GM19452 (cell line): ENCODE results near the gene SCN2A.
A peak's percentile ranks its signal among the peaks of the same experiment; 100 is the strongest.

Experiments
- ATAC-seq: cut with Tn5 transposase; IDR thresholded peaks from one replicate; pipeline ENCODE4 v1.9.1; 2021; ENCODE audit not compliant: unreplicated experiment

The SCN2A gene

GRCh38 chr2:165239230-165239629 is at the start of gene SCN2A:
Gene SCN2A (plus strand): TSS chr2:165239414. CDS start chr2:165295824, 56,410 bp downstream.
- no peak for ATAC-seq

- no peak for ATAC-seq
Measured at GRCh38 chr2:165191096-165191728, 48.0 kb upstream of the SCN2A start.

GRCh38 chr2:165192729-165193128 is 46.5 kb upstream of the SCN2A start:
- ATAC-seq: peak; percentile 29

- peak; percentile 90 for ATAC-seq
Measured at GRCh38 chr2:165193178-165193777, 45.9 kb upstream of the SCN2A start.

DNA sequence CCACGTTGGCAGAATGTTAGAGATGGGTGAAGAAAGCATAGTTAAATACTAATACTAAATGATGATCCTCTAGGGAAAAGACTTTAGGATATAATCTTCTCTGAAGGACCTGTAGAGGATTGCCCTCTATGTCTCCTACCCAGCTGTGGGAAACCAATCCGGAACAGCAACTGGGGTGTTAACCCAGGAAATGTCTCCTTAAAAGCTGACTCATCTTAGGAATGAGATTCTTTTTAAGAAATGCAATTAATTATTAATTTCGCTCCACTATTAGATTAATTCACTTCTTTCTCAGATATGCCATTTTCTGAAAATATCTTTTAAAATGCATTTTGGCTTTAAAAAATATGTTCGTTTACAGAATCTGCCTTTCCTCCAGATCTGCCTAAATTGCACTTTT is 42.8 kb upstream of the SCN2A start:
- ATAC-seq: no peak

- ATAC-seq: no peak
Measured at GRCh38 chr2:165197346-165197745, 41.9 kb upstream of the SCN2A start.

GRCh38 chr2:165198181-165198580 is 41.0 kb upstream of the SCN2A start:
- no peak for ATAC-seq

DNA sequence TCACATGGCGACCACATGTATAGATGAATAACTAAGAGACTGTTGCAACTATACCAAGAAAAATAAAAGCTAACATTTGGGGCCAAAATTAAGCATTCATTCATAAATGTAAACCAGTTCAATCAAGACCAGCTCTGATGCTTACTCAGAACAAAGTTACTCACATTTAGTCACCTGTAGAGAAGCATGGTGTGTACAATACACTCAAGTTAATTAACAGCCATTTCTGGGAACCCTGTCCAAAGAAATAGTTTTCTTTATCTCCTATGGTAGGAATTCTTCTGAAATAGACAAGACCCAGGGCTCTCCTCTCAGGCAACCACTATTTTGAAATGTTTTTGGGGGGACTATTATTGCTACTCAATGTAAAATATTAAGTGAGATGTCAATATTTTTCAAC is 37.0 kb upstream of the SCN2A start:
- ATAC-seq: no peak

- peak; percentile 77 for ATAC-seq
Measured at GRCh38 chr2:165203689-165204559, 35.3 kb upstream of the SCN2A start, which contains the start of gene SCN3A. Gene SCN3A (minus strand): TSS chr2:165204050. CDS start chr2:165176394, 27,656 bp downstream.

DNA sequence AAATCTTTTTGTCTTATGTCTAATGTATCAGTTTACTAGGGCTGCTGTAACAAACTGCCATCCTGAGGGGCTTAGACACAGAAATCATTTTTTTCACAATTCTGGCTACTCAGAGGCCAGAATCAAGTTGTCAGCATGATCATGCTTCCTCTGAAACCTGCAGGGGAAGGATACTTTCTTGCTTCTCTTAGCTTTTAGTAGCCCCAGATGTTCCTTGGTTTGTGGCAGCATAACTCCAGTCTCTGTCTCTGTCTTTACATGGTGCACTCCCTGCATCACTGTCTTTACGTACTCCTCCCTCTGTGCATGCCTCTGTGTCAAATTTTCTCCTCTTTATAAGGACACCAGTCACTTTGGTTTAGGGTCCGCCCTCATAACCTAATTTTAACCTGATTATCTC is 33.3 kb upstream of the SCN2A start:
- no peak for ATAC-seq

GRCh38 chr2:165208094-165208493 is 31.1 kb upstream of the SCN2A start:
- ATAC-seq: no peak

GRCh38 chr2:165214093-165214492 is 25.1 kb upstream of the SCN2A start:
- ATAC-seq: no peak

GRCh38 chr2:165219481-165219880 is 19.7 kb upstream of the SCN2A start:
- ATAC-seq: no peak

GRCh38 chr2:165224941-165225340 is 14.3 kb upstream of the SCN2A start:
- no peak for ATAC-seq

GRCh38 chr2:165227571-165227970 is 11.6 kb upstream of the SCN2A start:
- no peak for ATAC-seq

DNA sequence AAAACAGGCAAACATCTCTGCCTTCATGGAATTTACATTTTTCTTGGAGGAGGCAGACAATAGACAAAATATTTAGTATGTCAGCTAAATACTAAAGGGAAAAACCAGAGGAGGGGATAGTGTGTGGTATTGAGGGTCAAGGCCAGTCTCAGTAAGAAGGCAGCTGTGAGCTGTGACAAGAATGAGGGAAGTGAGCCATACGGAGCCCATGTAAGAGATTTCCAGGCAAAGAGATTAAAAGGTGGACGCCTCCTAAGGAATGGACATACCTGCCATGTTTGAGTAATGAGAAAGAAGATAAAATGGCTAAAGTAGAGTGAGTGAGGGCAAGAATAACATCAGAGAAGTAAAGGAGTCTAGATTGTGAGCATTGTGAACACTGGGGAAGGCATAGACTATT is 2.2 kb upstream of the SCN2A start:
- no peak for ATAC-seq

- ATAC-seq: no peak
Measured at GRCh38 chr2:165238295-165238694, 919 bp upstream of the SCN2A start.

DNA sequence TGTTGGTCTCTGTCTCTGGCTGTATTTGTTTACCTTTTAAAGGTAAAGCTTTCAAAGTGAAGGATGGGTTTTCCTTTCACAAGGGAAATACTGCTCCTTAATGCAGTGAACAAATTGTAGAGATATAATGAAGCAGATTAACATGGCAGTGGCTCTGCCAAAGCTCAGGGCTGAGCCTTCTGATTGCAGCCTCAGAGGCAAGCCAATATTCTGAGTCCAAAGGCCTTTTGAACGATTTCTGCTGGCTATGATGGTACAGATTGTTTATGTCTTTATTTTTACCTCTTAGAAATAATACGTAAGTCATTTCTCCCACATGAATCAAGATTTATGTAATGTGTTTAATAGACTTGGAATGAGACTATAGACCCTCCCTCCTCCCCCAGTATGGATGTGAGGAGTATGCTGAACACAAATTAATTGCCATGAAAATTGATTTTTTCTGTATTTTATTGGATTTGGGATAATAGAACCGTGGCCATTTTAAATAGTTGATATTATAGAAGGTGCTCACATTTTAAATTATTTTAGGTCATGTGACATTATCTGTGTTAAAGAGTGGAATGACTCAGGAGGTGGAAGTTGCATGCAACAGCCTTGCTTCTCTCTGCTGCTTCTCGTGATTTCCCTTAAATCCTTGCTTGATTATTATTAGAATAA is 772 bp downstream of the SCN2A start:
- no peak for ATAC-seq

GRCh38 chr2:165240916-165241315 is 1.7 kb downstream of the SCN2A start:
- no peak for ATAC-seq

GRCh38 chr2:165245081-165245793 is 6.0 kb downstream of the SCN2A start:
- no peak for ATAC-seq

DNA sequence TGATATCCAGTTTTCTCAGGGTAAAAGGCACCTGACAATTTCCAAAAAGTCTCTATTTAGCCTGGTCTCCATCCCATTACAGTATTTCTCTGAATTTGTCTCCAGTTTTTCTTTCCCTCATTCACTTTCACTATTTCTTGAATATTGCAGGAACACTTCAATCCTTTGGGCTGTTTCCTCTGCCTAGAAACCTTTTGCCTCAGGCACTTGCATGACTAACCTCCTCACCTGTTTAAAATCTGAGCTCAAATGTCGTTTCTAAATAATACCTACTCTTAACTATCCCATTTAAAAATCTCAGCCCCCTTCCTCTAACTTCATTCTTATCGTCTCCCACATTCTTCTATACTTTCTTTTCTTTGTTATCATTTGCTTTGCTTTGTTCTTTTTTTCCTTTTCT is 9.0 kb downstream of the SCN2A start:
- ATAC-seq: no peak
